Measurements from ENCODE around the gene RNF187. TPM values are rescaled to one million over a fixed set of nuclear protein-coding genes. Genes with fewer than 3 reads are reported as not detected.
A peak's percentile ranks its signal among the peaks of the same experiment; 100 is the strongest.

Gene RNF187
- total and polyA plus RNA-seq, 2 of the 13 experiments (the other 11 are each of a cell fraction or from before 2014, with no cell fraction given) = 41.3 to 59.4 TPM

DNA sequence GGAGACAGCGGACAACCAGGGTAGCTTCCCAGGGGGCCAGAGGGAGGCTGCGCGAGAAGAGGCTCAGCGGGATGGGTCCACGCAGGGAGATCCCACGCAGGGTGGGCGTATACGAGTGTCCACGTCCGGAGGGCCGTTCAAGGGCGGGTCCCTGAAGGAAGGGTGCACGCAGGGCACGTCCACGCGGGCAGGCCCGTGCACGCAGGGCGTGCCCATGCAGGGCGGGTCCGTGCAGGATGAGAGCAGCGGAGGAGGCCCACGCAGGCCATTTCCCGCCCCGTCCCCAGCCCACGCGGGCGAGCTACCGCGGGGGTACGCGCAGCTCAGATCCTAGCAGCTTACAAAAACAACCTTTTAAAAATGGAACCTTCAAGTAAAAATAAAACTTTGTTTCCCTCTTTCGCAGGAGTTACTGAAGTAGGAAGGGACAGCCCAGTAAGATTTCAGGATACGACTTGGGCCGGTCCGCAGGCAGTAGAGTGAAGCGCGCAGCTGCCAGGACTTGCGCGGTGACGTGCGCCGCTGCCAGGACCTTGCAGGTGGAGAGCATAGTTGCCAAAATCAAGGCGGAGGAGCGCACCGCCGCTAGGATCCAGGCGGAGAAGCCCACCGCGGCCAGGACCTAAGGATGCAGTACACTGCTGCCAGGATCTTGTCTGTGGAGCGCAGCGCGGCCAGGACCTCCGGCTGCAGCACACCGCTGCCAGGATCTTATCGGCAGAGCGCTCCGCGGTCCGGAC, 416 bp upstream of the RNF187 start (continued):
- TF ChIP-seq, protein P1, sequence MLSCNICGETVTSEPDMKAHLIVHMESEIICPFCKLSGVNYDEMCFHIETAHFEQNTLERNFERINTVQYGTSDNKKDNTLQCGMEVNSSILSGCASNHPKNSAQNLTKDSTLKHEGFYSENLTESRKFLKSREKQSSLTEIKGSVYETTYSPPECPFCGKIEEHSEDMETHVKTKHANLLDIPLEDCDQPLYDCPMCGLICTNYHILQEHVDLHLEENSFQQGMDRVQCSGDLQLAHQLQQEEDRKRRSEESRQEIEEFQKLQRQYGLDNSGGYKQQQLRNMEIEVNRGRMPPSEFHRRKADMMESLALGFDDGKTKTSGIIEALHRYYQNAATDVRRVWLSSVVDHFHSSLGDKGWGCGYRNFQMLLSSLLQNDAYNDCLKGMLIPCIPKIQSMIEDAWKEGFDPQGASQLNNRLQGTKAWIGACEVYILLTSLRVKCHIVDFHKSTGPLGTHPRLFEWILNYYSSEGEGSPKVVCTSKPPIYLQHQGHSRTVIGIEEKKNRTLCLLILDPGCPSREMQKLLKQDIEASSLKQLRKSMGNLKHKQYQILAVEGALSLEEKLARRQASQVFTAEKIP (CRISPR knock-in tag; IDR thresholded peaks at IDR 0.05; ENCODE audit: borderline replicate concordance) = no peak; the same call in 1 of the 2 replicates
- TF ChIP-seq CCAR2 (optimal IDR thresholded peaks at IDR 0.05; ENCODE audit: low read depth, low read length) = no peak
- peak; percentile 94 for TF ChIP-seq ZSCAN12 (CRISPR knock-in tag; IDR thresholded peaks at IDR 0.05)
- no peak for TF ChIP-seq ZFP36 (IDR thresholded peaks at IDR 0.05; ENCODE audit: borderline replicate concordance, low read depth, low read length, partially characterized antibody)
- TF ChIP-seq RBM22 (optimal IDR thresholded peaks at IDR 0.05; ENCODE audit: low read length) = no peak
- TF ChIP-seq, protein P2, sequence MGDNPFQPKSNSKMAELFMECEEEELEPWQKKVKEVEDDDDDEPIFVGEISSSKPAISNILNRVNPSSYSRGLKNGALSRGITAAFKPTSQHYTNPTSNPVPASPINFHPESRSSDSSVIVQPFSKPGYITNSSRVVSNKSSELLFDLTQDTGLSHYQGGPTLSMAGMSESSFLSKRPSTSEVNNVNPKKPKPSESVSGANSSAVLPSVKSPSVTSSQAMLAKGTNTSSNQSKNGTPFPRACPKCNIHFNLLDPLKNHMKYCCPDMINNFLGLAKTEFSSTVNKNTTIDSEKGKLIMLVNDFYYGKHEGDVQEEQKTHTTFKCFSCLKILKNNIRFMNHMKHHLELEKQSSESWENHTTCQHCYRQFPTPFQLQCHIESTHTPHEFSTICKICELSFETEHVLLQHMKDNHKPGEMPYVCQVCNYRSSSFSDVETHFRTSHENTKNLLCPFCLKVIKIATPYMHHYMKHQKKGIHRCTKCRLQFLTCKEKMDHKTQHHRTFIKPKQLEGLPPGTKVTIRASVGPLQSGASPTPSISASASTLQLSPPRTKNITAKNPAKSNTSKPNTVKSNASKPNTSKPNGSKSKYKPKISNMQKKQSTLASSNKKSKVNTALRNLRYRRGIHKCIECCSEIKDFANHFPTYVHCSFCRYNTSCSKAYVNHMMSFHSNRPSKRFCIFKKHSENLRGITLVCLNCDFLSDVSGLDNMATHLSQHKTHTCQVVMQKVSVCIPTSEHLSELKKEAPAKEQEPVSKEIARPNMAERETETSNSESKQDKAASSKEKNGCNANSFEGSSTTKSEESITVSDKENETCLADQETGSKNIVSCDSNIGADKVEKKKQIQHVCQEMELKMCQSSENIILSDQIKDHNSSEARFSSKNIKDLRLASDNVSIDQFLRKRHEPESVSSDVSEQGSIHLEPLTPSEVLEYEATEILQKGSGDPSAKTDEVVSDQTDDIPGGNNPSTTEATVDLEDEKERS (CRISPR knock-in tag; IDR thresholded peaks at IDR 0.05) = no peak; the same call in 1 of the 2 replicates
- TF ChIP-seq, protein P3, sequence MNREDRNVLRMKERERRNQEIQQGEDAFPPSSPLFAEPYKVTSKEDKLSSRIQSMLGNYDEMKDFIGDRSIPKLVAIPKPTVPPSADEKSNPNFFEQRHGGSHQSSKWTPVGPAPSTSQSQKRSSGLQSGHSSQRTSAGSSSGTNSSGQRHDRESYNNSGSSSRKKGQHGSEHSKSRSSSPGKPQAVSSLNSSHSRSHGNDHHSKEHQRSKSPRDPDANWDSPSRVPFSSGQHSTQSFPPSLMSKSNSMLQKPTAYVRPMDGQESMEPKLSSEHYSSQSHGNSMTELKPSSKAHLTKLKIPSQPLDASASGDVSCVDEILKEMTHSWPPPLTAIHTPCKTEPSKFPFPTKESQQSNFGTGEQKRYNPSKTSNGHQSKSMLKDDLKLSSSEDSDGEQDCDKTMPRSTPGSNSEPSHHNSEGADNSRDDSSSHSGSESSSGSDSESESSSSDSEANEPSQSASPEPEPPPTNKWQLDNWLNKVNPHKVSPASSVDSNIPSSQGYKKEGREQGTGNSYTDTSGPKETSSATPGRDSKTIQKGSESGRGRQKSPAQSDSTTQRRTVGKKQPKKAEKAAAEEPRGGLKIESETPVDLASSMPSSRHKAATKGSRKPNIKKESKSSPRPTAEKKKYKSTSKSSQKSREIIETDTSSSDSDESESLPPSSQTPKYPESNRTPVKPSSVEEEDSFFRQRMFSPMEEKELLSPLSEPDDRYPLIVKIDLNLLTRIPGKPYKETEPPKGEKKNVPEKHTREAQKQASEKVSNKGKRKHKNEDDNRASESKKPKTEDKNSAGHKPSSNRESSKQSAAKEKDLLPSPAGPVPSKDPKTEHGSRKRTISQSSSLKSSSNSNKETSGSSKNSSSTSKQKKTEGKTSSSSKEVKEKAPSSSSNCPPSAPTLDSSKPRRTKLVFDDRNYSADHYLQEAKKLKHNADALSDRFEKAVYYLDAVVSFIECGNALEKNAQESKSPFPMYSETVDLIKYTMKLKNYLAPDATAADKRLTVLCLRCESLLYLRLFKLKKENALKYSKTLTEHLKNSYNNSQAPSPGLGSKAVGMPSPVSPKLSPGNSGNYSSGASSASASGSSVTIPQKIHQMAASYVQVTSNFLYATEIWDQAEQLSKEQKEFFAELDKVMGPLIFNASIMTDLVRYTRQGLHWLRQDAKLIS (CRISPR knock-in tag; IDR thresholded peaks at IDR 0.05) = no peak
- TF ChIP-seq ELF1 (CRISPR knock-in tag; IDR thresholded peaks at IDR 0.05) = peak; percentile 44
- no peak for TF ChIP-seq SMARCC2 (IDR thresholded peaks at IDR 0.05)
- peak; percentile 88 for TF ChIP-seq ATF7-NPFF (CRISPR knock-in tag; IDR thresholded peaks at IDR 0.05; ENCODE audit: low read depth)
- no peak for TF ChIP-seq GABPA (IDR thresholded peaks at IDR 0.05; ENCODE audit: low read depth, low read length)
- peak; percentile 3; the same call in 1 of the 2 replicates for TF ChIP-seq GABPA (CRISPR knock-in tag; IDR thresholded peaks at IDR 0.05; ENCODE audit: low read depth)
- TF ChIP-seq, protein P4, sequence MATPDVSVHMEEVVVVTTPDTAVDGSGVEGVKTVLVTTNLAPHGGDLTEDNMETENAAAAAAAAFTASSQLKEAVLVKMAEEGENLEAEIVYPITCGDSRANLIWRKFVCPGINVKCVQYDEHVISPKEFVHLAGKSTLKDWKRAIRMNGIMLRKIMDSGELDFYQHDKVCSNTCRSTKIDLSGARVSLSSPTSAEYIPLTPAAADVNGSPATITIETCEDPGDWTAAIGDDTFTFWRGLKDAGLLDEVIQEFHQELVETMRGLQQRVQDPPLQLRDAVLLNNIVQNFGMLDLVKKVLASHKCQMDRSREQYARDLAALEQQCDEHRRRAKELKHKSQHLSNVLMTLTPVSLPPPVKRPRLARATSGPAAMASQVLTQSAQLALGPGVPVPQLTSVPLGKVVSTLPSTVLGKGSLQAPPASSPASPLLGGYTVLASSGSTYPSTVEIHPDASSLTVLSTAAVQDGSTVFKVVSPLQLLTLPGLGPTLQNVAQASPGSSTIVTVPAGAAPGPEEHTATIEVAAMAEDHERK (CRISPR knock-in tag; IDR thresholded peaks at IDR 0.05; ENCODE audit: low read depth) = peak; percentile 88
- TF ChIP-seq ZNF207 (IDR thresholded peaks at IDR 0.05; ENCODE audit: borderline replicate concordance) = no peak
- TF ChIP-seq GTF2F1 (IDR thresholded peaks at IDR 0.05; ENCODE audit: low read length) = no peak
- TF ChIP-seq, protein P5, sequence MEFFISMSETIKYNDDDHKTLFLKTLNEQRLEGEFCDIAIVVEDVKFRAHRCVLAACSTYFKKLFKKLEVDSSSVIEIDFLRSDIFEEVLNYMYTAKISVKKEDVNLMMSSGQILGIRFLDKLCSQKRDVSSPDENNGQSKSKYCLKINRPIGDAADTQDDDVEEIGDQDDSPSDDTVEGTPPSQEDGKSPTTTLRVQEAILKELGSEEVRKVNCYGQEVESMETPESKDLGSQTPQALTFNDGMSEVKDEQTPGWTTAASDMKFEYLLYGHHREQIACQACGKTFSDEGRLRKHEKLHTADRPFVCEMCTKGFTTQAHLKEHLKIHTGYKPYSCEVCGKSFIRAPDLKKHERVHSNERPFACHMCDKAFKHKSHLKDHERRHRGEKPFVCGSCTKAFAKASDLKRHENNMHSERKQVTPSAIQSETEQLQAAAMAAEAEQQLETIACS (CRISPR knock-in tag; IDR thresholded peaks at IDR 0.05) = peak; percentile 96
- no peak; the same call in 1 of the 2 replicates for TF ChIP-seq ZBTB7B (CRISPR knock-in tag; IDR thresholded peaks at IDR 0.05)
